Erythroblast (primary cell): Measurements from ENCODE around the gene FMN2.
"Not testable (repeated sequence)": the region's sequence is repeated elsewhere in the genome, so short reads cannot be mapped to it uniquely, and the experiment has no call there.

Experiments used
- DNase-seq, 2 experiments: peaks; one replicate each; lab custom pipeline; 2025; lab: John Stamatoyannopoulos, UW
- GATA1 ChIP-seq: IDR thresholded peaks from 2 replicates; pipeline ENCODE4 v1.6.1; 2011; ENCODE audit warnings: low read depth, mild to moderate bottlenecking, control low read depth, low read length, moderate library complexity
- POLR2A ChIP-seq: IDR thresholded peaks from 2 replicates; pipeline ENCODE4 v1.6.1; 2011; ENCODE audit warnings: mild to moderate bottlenecking, low read length

Gene FMN2

GRCh38 chr1:240399381-240399780 lies 307.7 kb downstream of the FMN2 start:
- TF ChIP-seq POLR2A (no peak), GATA1 (no peak)
- no peak for DNase-seq

DNA sequence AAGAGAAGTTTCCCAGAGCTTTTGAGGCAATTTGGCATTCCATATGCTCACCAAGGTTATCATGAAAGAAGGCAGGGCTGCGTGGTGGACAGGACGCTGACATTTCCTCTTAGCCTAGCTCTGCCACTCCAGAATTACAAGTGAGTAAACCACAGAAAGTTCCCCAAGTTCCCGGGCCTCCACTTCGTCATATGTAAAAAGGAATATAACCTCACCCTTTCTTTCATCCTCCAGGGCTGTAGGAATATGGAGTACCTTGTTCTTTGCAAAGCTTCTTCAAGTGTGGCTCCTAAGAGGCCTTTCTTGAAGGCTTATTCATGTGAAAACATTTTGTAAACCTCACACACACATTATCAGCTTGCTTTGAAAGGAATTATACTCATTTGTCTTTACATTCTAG lies 310.0 kb downstream of the FMN2 start:
- DNase-seq, result no peak
- TF ChIP-seq POLR2A, result no peak
- no peak for TF ChIP-seq GATA1

DNA sequence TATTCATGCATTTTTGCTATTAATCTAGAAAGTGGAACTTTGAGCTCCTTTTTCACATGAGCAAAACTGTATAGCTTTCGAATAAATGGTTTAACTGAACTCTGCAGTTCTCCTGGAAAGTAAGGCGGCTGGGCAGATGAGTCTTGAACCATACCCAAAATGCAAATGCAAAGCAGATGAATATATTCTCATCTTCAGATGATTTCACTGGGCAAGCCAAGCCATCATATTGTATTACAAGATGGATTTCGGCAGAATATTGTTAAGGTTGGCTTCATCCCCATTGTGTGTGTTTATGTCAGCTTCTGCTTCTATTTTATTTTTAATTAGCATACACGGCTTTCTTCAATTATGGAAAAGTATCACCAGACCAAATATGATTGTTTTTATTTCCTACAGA lies 310.6 kb downstream of the FMN2 start:
- no peak for TF ChIP-seq GATA1
- no peak for TF ChIP-seq POLR2A

DNA sequence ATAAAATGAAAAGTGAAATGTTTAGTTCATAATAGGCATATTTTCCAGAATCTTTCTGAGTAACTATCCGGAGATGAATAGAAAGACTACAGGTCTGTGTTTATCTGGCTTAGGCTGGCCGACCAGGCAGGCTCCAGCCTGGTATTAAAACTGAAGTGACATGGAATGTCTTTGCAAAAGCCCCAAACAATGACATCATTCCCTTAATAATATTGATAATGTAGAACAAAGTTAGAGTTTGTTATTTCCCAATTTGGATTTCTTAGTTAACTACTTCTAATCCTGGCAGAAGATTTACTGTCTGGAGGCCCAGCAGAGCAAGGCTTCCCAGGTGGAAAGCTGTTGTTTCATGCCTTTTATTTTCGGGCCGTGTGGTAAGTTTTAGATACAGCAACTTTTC lies 312.6 kb downstream of the FMN2 start:
- no peak for TF ChIP-seq GATA1
- no peak for TF ChIP-seq POLR2A
- no peak for DNase-seq

More for the DNA sequence above, 310.6 kb downstream of the FMN2 start:
- no peak for DNase-seq

GRCh38 chr1:240405751-240406150 lies 314.1 kb downstream of the FMN2 start:
- TF ChIP-seq GATA1 (no peak), POLR2A (no peak)
- DNase-seq, result no peak

DNA sequence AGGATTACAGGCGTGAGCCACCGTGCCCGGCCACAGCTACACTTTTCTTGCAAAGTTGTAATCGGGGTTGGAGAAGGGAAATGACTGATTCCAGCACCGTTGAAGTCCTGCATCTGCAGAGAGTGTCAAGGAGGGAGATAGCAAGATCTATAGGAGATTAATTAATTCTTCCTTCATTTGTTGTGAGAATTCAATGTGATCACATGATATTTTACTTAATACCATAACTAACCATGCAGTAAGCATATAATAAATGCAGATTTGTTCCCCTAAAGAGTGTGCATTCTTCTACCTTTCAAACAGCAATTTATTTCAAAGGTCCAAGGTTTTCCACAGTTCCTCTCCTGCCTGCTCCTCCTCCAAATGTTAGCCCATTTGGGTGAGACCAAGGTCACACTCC lies 315.7 kb downstream of the FMN2 start:
- no peak for DNase-seq
- TF ChIP-seq GATA1 (no peak), POLR2A (no peak)

DNA sequence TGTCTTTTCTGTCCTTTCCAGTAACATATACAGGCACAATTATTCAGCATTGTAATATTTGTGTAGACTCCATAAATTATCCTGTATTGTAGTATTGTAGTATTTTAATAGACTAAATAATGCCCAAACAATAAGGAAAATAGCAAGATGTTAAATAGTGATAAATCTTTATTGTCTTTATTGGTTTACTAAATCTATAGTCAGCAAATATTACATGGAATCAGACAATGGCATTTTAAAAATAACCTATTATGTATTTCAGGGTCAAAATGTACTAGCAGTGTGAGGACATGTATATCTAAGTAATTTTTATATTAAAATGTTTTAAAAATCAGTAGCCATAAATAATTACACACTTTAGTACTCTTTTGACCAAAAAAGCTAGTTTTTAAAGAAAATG lies 317.9 kb downstream of the FMN2 start:
- no peak for DNase-seq
- TF ChIP-seq POLR2A, result no peak
- no peak for TF ChIP-seq GATA1

DNA sequence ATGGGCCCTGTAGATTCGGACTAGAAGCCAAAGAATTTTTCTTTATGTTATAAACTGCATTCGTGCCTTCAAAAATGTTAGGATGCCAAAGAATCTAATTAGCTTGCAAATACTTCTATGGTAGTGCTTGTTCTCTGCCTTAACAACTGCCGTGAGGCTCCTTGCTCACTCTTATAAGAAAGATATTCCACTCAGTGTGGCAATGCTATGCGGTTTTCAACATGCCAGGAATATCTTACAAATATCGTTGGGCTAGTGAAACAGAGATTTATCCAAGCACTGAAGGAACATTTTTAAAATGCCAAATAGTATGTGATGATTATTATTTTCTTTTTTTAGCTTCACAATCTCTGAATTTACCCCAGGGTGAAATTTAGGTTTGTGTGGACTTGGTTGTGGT lies 322.0 kb downstream of the FMN2 start:
- no peak for TF ChIP-seq GATA1
- no peak for TF ChIP-seq POLR2A
- DNase-seq, result no peak

DNA sequence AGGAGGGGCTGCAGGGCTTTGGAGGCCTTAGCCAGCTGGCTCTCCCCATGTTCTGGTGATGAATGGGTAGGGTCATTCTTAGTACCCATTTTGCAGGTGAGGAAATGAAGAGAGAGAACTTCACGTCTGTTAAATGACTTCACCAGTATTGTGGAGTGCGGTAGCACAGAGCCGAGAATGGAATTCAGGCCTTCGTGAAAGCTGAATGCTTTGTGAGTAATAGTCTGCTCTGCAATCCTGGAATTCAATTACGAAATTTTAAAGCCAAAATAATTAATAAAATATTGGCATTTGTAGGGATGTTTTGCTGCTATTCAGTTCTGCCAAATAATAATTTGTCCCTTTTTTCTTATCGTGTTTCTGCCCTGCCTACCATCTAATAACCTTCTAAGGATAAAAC lies 322.6 kb downstream of the FMN2 start:
- TF ChIP-seq POLR2A (no peak), GATA1 (no peak)
- no peak for DNase-seq

DNA sequence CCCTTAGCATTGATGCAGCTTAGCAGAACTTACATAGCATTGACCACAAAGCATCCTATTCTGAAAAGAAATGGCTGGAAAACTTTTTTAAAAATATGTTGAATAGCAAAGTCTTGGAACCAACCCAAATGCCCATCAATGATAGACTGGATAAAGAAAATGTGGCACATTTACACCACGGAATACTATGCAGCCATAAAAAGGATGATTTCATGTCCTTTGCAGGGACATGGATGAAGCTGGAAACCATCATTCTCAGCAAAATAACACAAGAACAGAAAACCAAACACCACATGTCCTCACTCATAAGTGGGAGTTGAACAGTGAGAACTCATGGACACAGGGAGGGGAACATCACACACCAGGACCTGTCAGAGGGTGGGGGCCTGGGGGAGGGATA lies 323.3 kb downstream of the FMN2 start:
- DNase-seq, result not testable (repeated sequence)

- DNase-seq, result no peak
- TF ChIP-seq POLR2A, result no peak
- TF ChIP-seq GATA1, result no peak
Measured at GRCh38 chr1:240415532-240415931, 323.8 kb downstream of the FMN2 start.

DNA sequence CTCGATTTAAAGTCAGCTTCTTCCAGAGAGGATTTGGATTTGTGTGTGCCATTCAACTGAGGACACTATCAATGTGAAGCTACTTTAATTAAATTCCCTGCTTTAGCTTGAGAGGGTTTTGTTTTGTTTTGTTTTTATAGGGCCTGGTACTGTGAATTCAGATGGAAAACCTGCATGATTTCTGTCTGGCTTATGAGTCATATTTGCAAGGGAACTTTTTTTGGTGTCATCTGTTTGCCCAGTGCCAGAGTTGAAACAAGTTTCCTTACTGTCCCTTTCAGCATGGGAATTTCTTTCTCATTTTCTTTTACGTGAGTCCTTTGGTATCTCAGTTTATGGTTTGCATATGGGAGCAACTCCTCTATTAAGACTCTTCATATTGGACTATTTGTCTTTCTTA lies 325.6 kb downstream of the FMN2 start:
- TF ChIP-seq POLR2A (no peak), GATA1 (no peak)
- no peak for DNase-seq

DNA sequence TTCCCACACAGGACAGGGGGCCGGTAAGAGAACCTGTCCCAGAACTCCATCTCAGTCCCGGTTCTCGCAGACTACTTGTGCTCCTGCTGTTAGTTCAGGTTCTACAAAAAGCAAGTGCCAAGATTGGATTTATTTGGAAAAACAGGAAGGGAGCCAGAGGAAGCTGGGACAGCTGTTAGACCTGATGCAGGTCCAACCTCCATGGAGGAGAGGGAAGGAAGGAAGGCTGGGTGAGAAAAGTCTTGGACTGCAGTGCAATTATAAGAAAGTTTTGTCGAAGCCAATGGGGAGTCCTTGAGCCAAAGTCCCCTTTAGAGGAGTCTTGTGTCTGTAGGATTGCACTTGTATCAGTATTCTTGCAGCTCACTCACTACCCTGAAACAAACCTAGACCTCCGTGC lies 329.1 kb downstream of the FMN2 start:
- DNase-seq, result no peak
- TF ChIP-seq GATA1 (no peak), POLR2A (no peak)

DNA sequence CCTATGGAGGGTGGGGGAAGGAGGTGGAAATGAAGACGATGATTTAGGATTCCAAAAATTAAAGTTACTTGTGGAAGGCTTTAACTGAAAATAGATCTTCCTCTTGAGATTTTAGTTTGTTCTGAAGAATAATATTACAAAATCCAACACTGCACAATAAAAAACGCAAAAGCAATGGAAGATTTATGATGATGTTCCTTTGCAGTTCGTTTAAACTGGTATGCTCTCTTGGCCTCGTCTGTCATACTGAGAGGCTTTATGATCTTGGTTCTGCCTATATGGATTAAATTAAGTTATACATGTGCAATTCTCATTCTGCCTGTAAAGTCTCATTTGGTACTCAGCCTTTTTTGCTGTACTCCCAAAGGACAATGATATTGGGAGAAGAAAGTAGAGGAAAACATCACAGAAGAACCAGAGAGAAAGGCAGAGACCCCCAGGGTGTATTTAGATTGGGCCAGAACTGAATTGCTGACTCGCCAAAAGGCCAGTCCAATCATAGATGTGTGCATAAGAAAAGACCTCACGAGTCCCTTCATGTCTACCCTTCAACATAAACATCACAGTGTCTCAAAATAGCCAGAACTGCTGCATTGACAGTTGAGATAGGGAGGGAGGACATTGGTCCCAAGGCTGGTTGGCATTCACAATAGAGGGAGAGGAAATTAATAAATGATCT lies 331.7 kb downstream of the FMN2 start:
- no peak for TF ChIP-seq GATA1
- DNase-seq, result no peak

DNA sequence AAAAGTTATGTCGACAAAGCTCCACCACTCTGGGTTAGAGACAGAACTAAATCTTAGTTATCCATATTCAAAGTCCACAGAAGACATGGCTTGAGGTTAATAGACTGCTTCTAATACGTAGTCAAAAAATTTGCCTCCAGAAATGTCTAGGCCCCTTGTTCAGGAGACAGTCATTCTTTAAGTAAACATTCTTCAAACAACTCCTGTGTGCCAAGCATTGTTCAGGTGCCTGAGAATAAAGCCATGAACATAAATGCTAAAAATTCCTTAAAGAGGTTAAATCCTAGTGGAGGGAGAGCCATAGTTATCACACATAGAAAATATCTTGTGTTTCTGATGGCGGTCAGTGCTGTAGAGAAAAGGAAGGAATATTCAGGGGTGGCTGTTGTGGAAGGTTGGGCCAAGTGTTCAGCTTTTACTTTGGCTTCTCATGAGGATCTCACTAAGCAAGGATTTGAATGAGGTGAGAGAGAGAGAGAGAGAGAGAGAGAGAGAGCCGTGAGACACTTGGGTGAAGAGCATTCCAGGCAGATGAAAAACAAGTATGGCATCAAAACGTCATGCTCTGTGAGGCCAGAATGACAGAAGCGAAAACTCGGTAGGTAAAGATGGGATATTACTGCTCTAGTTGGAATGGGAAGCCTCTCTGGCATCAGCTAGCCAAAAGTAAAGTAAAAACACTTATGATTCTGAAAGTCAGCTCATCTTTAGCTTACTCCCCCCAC lies 333.2 kb downstream of the FMN2 start:
- no peak for TF ChIP-seq GATA1
- no peak for TF ChIP-seq POLR2A
- no peak for DNase-seq

DNA sequence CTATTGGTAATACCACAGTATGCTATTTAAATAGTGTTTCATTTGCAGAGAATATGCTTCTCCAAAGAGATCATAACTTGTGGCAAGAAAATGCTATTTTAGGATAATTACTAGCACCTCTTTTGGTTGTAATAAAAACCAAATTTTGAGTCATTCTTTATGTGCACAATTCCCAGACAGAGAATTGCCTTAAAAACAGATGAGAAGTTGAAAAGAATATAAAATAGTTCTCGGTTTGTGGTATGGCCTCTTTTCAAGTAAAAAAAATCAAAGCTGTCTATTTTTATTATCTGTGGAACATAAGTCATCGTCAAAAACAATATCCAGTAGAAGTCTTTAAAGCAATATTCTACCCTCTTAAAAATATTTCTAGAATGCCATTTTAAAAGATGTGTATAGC lies 334.4 kb downstream of the FMN2 start:
- no peak for TF ChIP-seq GATA1
- no peak for TF ChIP-seq POLR2A
- no peak for DNase-seq
